SU-DHL-6 (cell line): Measurements from ENCODE around the gene INO80.
A peak's percentile ranks its signal among the peaks of the same experiment; 100 is the strongest.

Experiments
- H2AFZ ChIP-seq: fragments of 200-600 bp; sonication (generic); 2 replicates; pipeline ENCODE4 v1.6.1; 2014; ENCODE audit warnings: low read depth, mild to moderate bottlenecking, moderate library complexity, mixed read lengths, antibody characterized with exemption, low read length; ENCODE audit not compliant: severe bottlenecking
- H3F3A ChIP-seq: fragments of 200-600 bp; shearing (Covaris generic); 2 replicates; pipeline ENCODE4 v1.6.0; 2016; ENCODE audit warnings: antibody characterized with exemption, mild to moderate bottlenecking; ENCODE audit not compliant: insufficient read depth
- H3K27ac ChIP-seq: fragments of 200-600 bp; sonication (generic); 2 replicates; pipeline ENCODE4 v1.5.1; 2016; ENCODE audit warnings: low read depth, mild to moderate bottlenecking, low read length, moderate library complexity, mixed read lengths
- H3K27me3 ChIP-seq: fragments of 200-600 bp; sonication (generic), shearing (Covaris generic); 2 replicates; pipeline ENCODE4 v1.6.0; 2014; ENCODE audit warnings: mild to moderate bottlenecking, low read length
- H3K36me3 ChIP-seq: fragments of 200-600 bp; sonication (generic); 2 replicates; pipeline ENCODE4 v1.6.1; 2014; ENCODE audit warnings: mild to moderate bottlenecking, low read length, mixed read lengths
- H3K4me2 ChIP-seq: fragments of 300-600, 200-600 bp; shearing (Covaris generic), sonication (generic); 2 replicates; pipeline ENCODE4 v1.6.0; 2014; ENCODE audit warnings: low read length, low read depth, mild to moderate bottlenecking; ENCODE audit not compliant: poor library complexity, severe bottlenecking
- H3K4me3 ChIP-seq: fragments of 200-600 bp; sonication (generic); 2 replicates; pipeline ENCODE4 v1.5.1; 2014; ENCODE audit warnings: antibody characterized with exemption, low read length, mild to moderate bottlenecking, mixed read lengths; ENCODE audit not compliant: insufficient read depth, poor library complexity, severe bottlenecking
- H3K79me2 ChIP-seq: fragments of 200-600 bp; sonication (generic); 2 replicates; pipeline ENCODE4 v1.6.1; 2014; ENCODE audit warnings: mild to moderate bottlenecking, low read length, moderate library complexity; ENCODE audit not compliant: insufficient read depth
- H3K9ac ChIP-seq: fragments of 200-600 bp; sonication (generic); 2 replicates; pipeline ENCODE4 v1.7.0; 2014; ENCODE audit warnings: mild to moderate bottlenecking, low read length
- H3K9me2 ChIP-seq: fragments of 200-600 bp; sonication (generic); replicated peaks from 2 replicates; pipeline ENCODE4 v1.6.1; 2014; ENCODE audit warnings: low read length; ENCODE audit not compliant: insufficient read depth
- H3K9me3 ChIP-seq: fragments of 200-600 bp; sonication (generic); 2 replicates; pipeline ENCODE4 v1.6.1; 2014; ENCODE audit warnings: low read length, mixed read lengths; ENCODE audit not compliant: insufficient read depth
- H4K20me1 ChIP-seq: fragments of 200-600 bp; sonication (generic); 2 replicates; pipeline ENCODE4 v1.6.1; 2014; ENCODE audit warnings: low read depth, mild to moderate bottlenecking, antibody characterized with exemption, low read length, moderate library complexity, mixed read lengths
- CTCF ChIP-seq: fragments of 200-600 bp; sonication (generic); IDR thresholded peaks from one replicate; pipeline ENCODE4 v1.5.1; 2017; ENCODE audit warnings: antibody characterized with exemption, mild to moderate bottlenecking, low read length, moderate library complexity; ENCODE audit not compliant: insufficient read depth, poor library complexity, severe bottlenecking
- EZH2phosphoT487 ChIP-seq: fragments of 200-600 bp; sonication (generic), shearing (Covaris generic); conservative IDR thresholded peaks from 2 replicates; pipeline ENCODE4 v1.6.1; 2018; ENCODE audit warnings: mild to moderate bottlenecking, antibody characterized with exemption, low read length, moderate library complexity, mixed read lengths

The INO80 gene

GRCh38 chr15:41022487-41023090, 93.5 kb downstream of the INO80 start:
- no peaks in the 10 kb centered on the region for H4K20me1 ChIP-seq
- H3K27ac ChIP-seq: no peak overlapping the region
- H3K9me3 ChIP-seq: no peaks in the 10 kb centered on the region
- peaks cover 16% of the 10 kb centered on the region; the same call in 1 of the 2 replicates for H3K36me3 ChIP-seq
- H3K4me2 ChIP-seq: no peak overlapping the region
- no peak overlapping the region for H3K4me3 ChIP-seq
- no peaks in the 10 kb centered on the region for H3K27me3 ChIP-seq
- H3K9me2 ChIP-seq: no peaks in the 10 kb centered on the region
- no peaks in the 10 kb centered on the region for H3K79me2 ChIP-seq
- TF ChIP-seq CTCF: peak; percentile 45
- TF ChIP-seq EZH2phosphoT487: no peak
- no peaks in the 10 kb centered on the region for H3F3A ChIP-seq
- no peak overlapping the region for H3K9ac ChIP-seq
- H2AFZ ChIP-seq: no peak overlapping the region

- no peaks in the 10 kb centered on the region for H3K9me2 ChIP-seq
- no peak overlapping the region for H3K4me2 ChIP-seq
- no peaks in the 10 kb centered on the region for H4K20me1 ChIP-seq
- no peaks in the 10 kb centered on the region for H3K79me2 ChIP-seq
- no peak overlapping the region for H2AFZ ChIP-seq
- no peaks in the 10 kb centered on the region for H3K27me3 ChIP-seq
- TF ChIP-seq CTCF: no peak
- no peak for TF ChIP-seq EZH2phosphoT487
- no peak overlapping the region for H3K9ac ChIP-seq
- no peaks in the 10 kb centered on the region for H3K9me3 ChIP-seq
- no peak overlapping the region for H3K27ac ChIP-seq
- no peaks in the 10 kb centered on the region for H3F3A ChIP-seq
- peaks cover 16% of the 10 kb centered on the region; the same call in 1 of the 2 replicates for H3K36me3 ChIP-seq
- no peak overlapping the region for H3K4me3 ChIP-seq
Observed at GRCh38 chr15:41020829-41021228, 95.3 kb downstream of the INO80 start.

- Histone ChIP-seq H3K27me3 (no peaks in the 10 kb centered on the region), H3F3A (no peaks in the 10 kb centered on the region), H3K79me2 (no peaks in the 10 kb centered on the region), H2AFZ (no peak overlapping the region), H4K20me1 (no peaks in the 10 kb centered on the region), H3K4me3 (no peak overlapping the region), H3K36me3 (peaks cover 16% of the 10 kb centered on the region; the same call in 1 of the 2 replicates), H3K27ac (no peak overlapping the region), H3K9me3 (no peaks in the 10 kb centered on the region), H3K9ac (no peak overlapping the region), H3K9me2 (no peaks in the 10 kb centered on the region), H3K4me2 (no peak overlapping the region)
- TF ChIP-seq CTCF (no peak), EZH2phosphoT487 (no peak)
Observed at GRCh38 chr15:41020311-41020710, 95.8 kb downstream of the INO80 start.
